GM18511 (cell line): ENCODE data around the gene THY1.
"Not testable (repeated sequence)": the region's sequence is repeated elsewhere in the genome, so short reads cannot be mapped to it uniquely, and the experiment has no call there.

Experiments used
- ATAC-seq: cut with Tn5 transposase; IDR thresholded peaks from one replicate; pipeline ENCODE4 v1.9.1; 2021; ENCODE audit warnings: mild to moderate bottlenecking, moderate library complexity; ENCODE audit not compliant: unreplicated experiment

The THY1 gene

DNA sequence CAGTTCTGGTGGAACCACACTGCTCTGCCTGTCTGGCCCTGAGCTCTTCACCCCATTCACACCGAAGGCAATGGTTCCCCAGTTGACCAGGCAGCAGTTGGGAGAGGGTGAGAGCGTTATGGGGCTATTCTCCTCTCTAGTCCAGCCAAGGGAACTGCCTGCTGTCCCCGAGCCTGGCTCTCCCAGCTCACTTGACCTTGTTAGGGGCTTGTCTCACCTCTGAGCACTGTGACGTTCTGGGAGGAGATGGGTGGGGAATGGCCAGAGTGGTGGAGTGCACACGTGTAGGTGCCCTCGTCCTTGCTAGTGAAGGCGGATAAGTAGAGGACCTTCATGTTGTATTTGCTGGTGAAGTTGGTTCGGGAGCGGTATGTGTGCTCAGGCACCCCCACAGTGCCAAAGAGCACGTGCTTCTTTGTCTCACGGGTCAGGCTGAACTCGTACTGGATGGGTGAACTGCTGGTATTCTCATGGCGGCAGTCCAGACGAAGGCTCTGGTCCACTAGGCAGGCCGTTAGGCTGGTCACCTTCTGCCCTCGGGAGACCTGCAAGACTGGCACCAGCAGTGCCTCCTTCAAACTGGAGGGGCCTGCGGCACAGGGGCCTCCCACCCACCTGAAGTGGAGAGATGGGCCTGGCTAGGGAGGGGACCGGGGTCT, 3.0 kb downstream of the THY1 start:
- no peak for ATAC-seq

DNA sequence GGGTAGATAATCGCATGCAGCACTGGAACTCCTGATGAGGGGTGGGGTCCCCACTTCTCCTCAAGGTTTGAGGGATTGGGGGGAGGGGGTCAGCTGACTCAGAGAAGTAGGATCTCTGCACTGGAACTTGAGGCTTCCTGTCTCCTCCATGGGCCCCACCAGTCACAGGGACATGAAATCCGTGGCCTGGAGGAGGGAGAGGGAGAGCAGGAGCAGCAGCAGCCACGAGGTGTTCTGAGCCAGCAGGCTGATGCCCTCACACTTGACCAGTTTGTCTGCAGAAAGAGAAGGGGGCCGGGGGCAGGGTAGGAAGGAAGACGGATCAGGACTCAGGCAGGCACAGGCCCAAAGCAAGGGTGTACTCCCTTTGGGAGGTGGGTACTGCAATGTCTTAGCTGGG, 3.7 kb downstream of the THY1 start:
- ATAC-seq = no peak

DNA sequence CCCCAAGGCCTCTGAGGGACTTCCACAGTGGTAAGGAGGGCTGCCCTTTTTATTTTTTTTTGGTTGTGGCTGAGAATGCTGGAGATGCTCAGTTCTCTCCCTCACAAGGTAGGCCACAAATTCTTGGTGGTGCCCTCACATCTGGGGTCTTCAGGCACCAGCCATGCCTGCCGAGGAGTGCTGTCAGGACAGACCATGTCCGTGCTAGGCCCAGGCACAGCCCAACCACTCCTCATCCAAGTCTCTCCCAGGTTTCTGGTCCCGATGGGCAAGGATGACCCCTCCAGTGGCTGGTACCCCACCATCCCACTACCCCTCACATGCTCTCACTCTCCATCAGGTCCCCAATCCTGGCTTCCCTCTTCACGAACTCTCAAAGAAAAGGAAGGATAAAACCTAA, 4.2 kb downstream of the THY1 start:
- no peak for ATAC-seq

DNA sequence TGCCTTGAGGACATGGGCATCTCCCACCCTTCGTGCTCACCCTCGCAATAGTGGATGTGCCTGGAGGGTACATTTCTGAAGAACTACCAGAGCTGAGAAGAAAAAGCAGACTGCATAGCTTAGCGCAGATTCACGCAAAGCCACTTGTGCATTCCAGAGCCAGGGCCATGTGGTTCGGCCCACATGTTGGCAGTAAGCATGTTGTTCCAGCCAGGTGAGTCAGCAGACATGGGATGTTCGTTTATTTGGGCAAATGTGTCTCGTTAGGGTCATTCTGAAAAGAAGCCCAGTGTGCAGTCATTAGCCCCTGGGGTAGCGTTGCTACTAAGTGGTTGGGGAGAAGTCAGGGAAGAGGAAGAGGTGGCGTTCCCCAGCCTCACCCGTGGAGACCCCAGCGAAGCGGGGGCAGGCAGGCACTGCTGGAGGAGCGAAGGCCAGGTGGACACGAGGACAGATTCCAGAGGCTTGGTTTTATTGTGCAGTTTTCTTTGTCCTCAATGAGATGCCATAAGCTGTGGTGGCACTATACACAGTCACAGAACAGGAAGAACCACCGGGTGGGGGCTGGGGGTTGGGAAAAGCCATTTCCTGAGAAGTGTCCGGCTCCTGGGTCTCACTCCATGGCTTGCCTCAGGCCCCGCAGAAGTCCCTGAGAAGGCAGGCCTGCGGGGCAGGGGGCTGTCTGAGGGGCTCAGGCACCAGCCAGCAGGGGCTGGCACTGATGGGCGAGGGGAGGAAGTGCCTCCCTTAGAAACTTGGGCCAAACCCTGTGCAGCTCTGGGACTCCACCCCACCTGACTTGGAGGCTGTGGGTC, 5.0 kb downstream of the THY1 start:
- no peak for ATAC-seq

DNA sequence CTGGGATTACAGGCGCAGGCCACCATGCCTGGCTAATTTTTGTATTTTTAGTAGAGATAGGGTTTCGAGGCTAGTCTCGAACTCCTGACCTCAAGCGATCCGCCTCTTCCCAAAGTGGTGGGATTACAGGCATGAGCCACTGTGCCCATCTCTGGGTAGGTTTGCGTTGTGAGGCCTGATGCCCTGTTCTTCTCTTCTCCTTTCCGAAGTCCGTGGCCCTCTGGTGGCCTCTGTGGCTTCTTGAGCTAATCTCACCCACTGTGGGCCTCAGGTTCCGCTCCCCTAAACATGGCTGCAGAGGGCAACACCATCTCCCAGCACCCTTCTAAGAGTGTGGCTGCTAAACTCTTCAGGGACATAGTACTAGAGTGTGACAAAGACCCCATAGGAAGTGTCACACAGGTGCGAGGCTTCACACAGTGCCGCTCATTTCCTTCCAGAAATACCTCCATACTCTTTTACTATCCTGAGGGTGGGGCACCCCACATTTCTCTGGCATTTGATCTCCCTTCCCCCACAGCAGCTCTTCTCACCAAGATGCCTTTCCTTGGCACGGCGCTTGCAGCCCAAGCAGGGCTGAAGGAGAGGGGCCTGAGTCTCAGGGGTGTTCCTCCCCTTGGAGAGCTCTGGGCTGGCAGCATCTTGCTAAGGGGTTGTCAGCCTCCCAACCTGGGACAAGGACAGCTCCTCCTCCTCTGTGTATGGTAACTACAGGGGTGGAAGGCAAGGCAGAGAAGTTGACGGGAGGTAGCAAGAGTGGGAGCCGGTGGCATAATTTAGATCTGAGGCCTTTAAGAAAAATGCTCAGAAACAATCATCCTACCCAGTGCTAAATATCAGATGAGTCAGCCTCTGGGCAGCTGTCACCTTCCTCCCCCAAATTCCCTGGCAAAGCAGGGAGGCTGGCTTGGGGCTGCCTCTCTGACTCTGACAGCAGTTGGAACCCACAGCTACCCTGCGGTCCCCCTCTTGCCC, 6.1 kb downstream of the THY1 start:
- ATAC-seq = no peak

DNA sequence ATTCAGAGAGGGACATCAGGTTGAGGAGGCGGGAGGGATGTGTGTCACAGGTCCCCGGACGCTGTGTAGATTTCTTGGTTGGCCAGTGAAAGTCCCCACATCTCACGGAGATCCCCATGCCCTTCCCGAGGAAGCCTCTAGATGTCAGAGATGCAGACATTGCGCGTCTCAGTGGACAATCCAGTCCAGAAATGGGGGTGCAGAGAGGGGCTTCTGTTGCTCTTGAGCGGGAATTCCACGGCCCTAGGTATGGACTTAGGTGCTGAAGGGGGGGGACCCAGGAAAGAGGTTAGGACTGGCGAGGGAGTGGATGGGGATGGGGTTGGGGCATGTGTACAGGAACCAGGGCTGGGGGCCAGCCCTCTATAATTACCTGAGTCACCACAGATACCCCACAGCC, 7.0 kb downstream of the THY1 start:
- ATAC-seq = no peak

DNA sequence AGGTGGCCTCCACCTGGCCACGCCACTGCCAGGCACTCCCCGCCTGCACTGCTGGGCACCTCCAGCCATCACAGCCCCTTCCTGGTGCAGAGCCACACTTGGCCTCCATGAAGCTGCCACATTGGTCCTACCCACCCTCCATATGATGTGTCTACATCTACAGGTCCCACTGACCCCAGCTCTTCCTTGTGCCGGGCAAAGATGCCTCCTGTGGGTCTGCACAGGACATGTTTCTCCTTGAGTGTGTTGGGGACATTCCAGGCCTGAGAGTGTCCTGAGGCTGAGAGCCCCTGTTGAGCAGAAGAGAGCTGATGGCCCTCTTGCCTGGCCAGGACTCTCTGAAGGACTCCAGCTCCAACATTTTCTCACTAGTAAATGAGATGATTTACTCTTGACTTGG, 7.5 kb downstream of the THY1 start:
- no peak for ATAC-seq

DNA sequence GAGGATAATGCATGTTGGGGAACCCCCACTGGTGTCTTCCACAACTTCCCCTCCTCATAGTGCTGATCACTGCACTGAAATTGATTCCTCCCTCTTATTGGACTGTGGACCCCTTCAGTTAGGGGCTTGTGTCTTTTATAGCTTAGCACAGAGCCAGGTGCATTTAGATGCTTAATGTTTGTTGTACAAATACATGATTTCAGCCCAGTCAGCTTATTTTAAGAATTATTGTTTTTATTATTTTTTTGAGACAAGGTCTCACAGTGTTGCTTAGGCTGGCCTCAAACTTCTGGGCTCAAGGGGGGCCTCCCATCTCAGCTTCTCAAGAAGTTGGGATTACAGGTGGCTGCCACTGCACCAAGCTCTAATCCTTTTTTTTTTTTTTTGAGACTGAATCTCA, 8.2 kb downstream of the THY1 start:
- no peak for ATAC-seq

DNA sequence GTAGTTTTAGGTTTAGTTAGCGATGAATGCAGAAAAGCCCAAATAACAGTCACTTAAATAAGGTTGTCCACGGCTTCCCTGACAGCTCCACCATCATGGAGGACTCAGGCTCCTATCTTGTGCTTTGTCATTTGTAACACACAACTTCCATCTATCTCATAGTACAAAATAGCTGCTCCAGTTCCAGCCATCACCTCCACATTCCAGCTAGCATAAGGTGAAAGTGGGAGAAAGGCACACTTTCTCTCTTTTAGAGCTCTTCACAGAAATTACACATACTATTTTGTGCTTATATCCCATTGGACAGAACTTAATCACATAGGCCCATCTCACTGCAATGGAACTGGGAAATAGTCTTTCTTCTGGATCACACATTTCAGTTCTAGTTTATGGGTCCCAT, 8.7 kb downstream of the THY1 start:
- ATAC-seq = no peak

DNA sequence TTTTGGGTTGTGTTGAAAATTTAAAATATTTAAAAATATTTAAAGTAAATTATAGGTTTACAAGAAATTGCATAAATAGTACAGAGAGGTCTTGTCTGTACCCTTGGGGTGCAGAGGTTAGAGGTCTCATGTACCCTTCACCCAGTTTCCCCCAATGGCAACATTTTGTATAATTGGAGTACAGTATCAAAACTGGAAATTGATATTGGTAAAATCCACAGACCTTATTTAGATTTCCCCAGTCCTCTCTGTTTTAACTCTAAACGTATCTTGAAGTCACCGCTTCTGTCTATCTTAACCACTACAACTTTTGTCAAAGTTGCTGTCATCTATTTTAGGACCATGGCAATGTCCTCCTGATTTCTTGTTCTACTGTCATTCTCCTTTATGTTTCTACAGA, 10.9 kb downstream of the THY1 start:
- ATAC-seq = no peak

DNA sequence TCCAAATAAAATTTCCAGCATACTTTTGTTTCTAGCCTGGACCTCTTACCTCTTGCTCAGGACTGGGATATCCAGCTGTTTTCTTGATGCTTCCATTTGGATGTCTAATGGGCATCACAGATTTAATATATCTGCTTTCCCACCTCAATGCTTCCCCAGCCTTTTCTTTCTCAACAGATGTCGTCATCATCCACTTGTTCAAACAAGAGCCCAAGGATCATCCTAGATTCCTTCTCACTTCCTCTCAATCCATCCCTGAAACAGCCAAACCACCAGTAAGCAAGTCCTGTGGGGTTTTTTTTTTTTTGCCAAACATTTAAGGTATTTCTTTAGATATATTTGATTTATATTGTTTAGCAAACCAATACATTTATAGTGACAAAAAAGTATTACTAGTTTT, 12.5 kb downstream of the THY1 start:
- no peak for ATAC-seq

DNA sequence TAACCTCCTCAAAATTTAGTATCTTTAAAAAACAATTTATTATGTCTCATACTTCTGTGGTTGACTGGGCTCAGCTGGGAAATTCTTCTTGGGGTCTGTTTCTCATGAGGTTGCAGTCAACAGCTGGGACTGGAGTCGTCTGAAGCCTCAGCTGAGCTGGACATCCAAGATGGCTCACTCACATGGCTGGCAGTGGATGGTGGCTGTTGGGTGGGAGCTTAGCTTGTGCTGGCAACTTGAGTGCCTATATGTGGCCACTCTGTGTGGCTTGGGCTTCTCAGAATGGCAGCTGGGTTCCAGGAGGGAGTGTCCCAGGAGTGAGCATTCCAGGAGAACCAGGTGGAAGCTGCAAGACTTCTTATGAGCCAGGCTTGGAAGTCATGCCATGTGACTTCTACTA, 13.2 kb downstream of the THY1 start:
- no peak for ATAC-seq

DNA sequence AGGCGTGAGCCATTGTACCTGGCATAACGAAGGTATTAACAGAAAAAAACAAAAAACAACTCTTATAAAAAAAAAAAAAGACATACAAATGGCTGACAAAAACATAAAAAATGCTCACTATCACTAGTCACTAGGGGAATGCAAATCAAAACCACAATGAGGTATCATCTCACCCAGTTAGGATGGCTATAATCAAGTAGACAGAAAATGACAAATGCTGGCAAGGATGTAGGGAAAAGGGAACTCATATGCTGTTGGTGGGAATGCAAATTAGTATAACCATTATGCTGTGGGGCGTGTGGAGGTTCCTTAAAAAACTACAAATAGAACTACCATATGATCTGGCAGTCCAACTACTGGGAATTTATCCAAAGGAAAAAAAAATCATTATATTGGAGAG, 17.0 kb downstream of the THY1 start:
- no peak for ATAC-seq

DNA sequence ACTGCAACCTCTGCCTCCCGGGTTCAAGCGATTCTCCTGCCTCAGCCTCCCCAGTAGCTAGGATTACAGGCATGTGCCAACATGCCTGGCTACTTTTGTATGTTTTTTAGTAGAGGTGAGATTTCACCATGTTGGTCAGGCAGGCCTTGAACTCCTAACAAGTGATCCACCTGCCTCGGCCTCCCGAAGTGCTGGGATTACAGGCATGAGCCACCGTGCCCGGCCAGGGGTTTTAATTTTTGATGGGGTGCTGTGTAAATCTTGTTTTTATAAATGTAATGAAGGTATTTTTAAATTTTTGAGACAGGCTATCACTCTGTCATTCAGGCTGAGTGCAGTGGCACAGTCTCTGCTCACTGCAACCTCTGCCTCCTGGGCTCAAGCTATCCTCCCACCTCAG, 17.5 kb downstream of the THY1 start:
- not testable (repeated sequence) for ATAC-seq

DNA sequence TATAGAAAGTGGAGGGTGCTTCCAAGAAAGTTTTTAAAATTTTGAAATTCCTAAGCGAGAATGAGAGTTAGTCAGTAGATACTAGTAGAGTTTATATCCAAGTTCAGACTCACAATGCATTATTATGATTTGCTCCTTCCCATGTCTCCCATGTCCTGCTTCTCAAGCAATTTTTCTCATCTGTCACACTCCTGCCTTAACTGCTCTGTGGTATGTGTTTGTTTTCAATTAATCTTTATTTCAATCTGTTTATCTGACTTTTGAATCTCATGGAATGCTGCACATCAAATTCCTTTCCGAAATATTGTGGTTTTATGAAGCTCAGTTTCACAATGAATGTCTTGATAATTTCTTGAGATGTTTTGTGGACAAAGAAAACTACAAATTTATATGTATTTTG, 18.1 kb downstream of the THY1 start:
- no peak for ATAC-seq

DNA sequence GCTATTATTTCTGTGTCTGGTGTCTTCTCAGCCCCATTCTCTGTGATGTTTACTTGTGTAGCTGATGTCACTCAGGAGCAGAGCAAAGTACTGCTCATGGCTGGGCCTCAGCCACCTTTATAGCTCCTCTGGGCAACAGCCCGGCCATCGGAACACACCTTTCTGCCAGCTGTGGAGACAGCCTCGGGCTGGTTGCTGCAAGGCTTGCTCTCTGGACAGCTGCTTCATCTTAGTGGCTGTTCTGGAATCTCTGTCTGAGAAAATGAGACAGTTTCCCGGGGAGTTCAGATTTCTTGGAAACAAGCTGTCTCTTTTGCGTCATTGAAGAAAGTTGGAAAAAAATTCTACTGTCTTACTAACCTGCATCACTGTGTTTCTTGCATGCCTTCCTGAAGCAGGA, 20.0 kb downstream of the THY1 start:
- no peak for ATAC-seq

DNA sequence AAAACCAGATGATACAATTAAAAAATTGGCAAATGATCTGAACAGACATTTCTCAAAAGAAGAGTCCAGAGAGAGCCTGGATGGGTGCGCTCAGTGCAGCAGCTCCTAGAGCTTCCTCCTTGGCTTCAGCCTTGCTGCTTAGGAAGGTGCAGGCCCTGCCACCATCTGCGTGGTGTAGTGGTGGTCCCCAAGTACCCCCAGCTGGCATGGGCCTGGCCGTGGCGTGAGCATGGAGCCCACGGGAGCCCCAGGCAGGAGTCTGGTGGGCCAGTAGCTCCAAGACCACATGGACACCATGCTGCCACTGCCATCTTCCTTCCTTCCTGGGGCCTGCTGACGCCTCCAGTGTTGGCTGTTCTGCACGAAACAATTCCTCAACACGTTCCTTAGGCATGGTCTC, 20.5 kb downstream of the THY1 start:
- ATAC-seq = no peak

DNA sequence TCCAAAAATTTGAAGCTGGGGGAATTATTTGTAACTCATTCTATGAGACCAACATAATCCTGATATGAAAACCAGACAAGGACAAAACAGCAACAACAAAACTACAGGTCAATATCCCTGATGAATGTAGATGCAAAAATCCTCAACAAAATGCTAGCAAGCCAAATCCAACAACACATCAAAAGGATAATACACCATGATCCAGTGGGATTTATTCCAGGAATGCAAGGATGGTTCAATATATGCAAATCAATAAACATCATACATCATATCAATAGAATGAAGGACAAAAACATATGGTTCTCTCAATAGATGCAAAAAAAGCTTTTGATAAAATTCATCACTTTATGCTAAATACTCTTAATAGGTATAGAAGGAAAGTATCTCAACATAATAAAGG, 22.1 kb downstream of the THY1 start:
- ATAC-seq = no peak

DNA sequence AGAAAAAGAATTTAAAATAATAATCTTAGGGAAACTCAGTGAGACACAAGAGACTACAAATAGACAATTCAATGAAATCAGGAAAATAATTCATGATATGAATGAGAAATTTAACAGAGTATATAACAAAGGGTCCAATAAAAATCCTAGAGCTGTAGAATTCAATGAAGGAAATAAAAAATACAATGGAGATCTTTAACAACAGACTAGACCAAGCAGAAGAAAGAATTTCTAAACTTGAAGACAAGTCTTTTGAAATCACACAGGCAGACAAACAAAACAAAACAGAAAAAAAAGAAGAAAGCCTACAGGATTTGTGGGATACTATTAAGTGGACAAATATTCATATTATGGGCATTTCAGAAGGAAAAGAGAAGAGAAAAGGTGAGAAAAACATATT, 25.2 kb downstream of the THY1 start:
- no peak for ATAC-seq

DNA sequence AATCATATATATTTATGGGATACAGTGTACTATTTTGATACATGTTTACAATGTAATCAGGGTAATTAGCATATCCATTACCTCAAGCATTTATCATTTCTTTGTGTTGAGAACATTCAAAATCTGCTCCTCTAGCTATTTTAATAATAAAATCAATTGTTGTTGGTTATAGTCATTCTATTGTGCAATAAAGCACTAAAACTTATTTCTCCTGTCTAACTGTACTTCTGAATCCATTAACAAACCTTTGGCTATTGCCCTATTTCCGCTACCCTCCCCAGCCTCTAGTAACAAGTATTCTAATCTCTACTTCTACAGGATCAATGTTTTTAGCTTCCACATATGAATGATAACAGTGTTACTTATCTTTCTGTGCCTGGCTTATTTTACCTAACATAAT, 26.1 kb downstream of the THY1 start:
- no peak for ATAC-seq

DNA sequence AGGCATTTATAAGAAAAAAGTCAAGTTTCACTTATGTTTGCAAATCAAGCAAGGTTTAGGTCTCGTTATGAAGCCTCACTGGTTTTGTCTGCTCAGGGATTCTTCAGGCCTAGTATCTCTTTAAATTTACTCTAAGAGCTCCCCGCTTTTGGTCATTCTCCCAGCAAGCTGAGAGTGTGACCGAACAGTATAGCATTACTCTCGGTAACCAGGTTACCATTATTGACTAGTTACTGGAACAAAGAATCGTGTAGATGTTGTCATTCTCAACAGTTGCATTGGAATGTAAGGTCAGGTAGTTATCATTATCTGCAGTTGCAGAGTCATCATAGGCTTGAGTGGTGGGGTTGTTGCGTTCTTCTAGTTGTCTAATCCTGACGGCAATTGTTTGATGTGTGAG, 31.7 kb downstream of the THY1 start:
- no peak for ATAC-seq
